SK-N-SH (cell line): ENCODE measurements around the gene TGM5. TPM values are rescaled to one million over a fixed set of nuclear protein-coding genes. Genes with fewer than 3 reads are reported as not detected.

Experiments
- CTCF ChIA-PET: fragments of 300-600, 350-600 bp; formaldehyde crosslinking; extraction: SDS; loops from one replicate; lab custom pipeline; 2021; lab: Yijun Ruan, JAX
- POLR2A ChIA-PET: fragments of 350-600 bp; sonication (Branson Sonifier 250); formaldehyde crosslinking; extraction: SDS; loops from one replicate; lab custom pipeline; 2020; ENCODE audit warnings: antibody characterized with exemption, inconsistent platforms; lab: Yijun Ruan, JAX
- DNase-seq: peaks from one replicate; pipeline ENCODE4 v3.0.0; 2012
- H2AFZ ChIP-seq: fragments of 200-600 bp; sonication (generic); 2 replicates; pipeline ENCODE4 v1.8.1; 2016; ENCODE audit warnings: antibody characterized with exemption, mild to moderate bottlenecking, low read depth
- H3F3A ChIP-seq: fragments of 200-600 bp; sonication (generic); replicated peaks from 2 replicates; pipeline ENCODE3; 2016; ENCODE audit warnings: antibody characterized with exemption, mild to moderate bottlenecking; ENCODE audit not compliant: insufficient read depth
- H3K27ac ChIP-seq, 2 experiments: fragments of 200-500 bp in 1 of 2; fragments of 200-600 bp in 1 of 2; sonication (Bioruptor generic) in 1 of 2; sonication (generic), shearing (Covaris generic) in 1 of 2; 2 replicates each; pipeline versions ENCODE4 v1.5.1 to v1.6.1; 2014 to 2016; ENCODE audit warnings: low read depth in 2 of 2, inconsistent platforms in 1 of 2, low read length in 1 of 2, mild to moderate bottlenecking in 1 of 2, mixed read lengths in 1 of 2
- H3K27me3 ChIP-seq: fragments of 200-600 bp; sonication (generic), shearing (Covaris generic); 2 replicates; pipeline ENCODE4 v1.6.1; 2016; ENCODE audit warnings: mixed run types; ENCODE audit not compliant: insufficient read depth
- H3K36me3 ChIP-seq, 2 experiments: fragments of 200-500 bp in 1 of 2; fragments of 200-600 bp in 1 of 2; sonication (Bioruptor generic) in 1 of 2; sonication (generic) in 1 of 2; replicated peaks in 1 of 2; 2 replicates each; pipeline versions ENCODE3 to v1.5.1; 2014 to 2016; ENCODE audit warnings: low read length in 1 of 2, mild to moderate bottlenecking in 1 of 2; ENCODE audit not compliant: insufficient read depth in 2 of 2, control insufficient read depth in 1 of 2
- H3K4me1 ChIP-seq, 2 experiments: fragments of 200-500 bp in 1 of 2; fragments of 200-600 bp in 1 of 2; sonication (Bioruptor generic) in 1 of 2; sonication (generic), shearing (Covaris generic) in 1 of 2; 2 replicates each; pipeline versions ENCODE4 v1.5.1 to v1.6.1; 2014 to 2016; ENCODE audit warnings: low read depth in 1 of 2, low read length in 1 of 2, mixed run types in 1 of 2; ENCODE audit not compliant: insufficient read depth in 2 of 2, control insufficient read depth in 1 of 2
- H3K4me2 ChIP-seq: fragments of 200-600 bp; sonication (generic), shearing (Covaris generic); 2 replicates; pipeline ENCODE4 v1.6.1; 2017; ENCODE audit warnings: mixed run types
- H3K4me3 ChIP-seq, 2 experiments: fragments of 200-500 bp in 1 of 2; fragments of 200-600 bp in 1 of 2; sonication (Bioruptor generic) in 1 of 2; sonication (generic), shearing (Covaris generic) in 1 of 2; 2 replicates each; pipeline versions ENCODE4 v1.5.1 to v1.8.1; 2014 to 2016; ENCODE audit warnings: low read depth in 2 of 2, inconsistent platforms in 1 of 2, low read length in 1 of 2, mild to moderate bottlenecking in 1 of 2, mixed read lengths in 1 of 2, moderate library complexity in 1 of 2
- H3K79me2 ChIP-seq: fragments of 200-600 bp; sonication (generic); 2 replicates; pipeline ENCODE4 v1.8.1; 2017; ENCODE audit warnings: mild to moderate bottlenecking; ENCODE audit not compliant: insufficient read depth
- H3K9ac ChIP-seq: fragments of 200-600 bp; sonication (generic); 2 replicates; pipeline ENCODE4 v1.6.1; 2017; ENCODE audit warnings: mixed run types
- H3K9me2 ChIP-seq: fragments of 200-600 bp; sonication (generic); 2 replicates; pipeline ENCODE4 v1.6.1; 2017; ENCODE audit warnings: mixed run types
- H3K9me3 ChIP-seq: fragments of 200-600 bp; sonication (generic); 2 replicates; pipeline ENCODE4 v1.6.1; 2017; ENCODE audit warnings: mixed run types, mild to moderate bottlenecking, moderate library complexity
- H4K20me1 ChIP-seq: fragments of 200-600 bp; sonication (generic); 2 replicates; pipeline ENCODE4 v1.6.1; 2017; ENCODE audit warnings: mild to moderate bottlenecking, mixed run types; ENCODE audit not compliant: insufficient read depth
- ELF1 ChIP-seq: IDR thresholded peaks from 2 replicates; pipeline ENCODE4 v1.4.0; 2012
- EP300 ChIP-seq, 2 experiments: IDR thresholded peaks; 2 replicates each; pipeline versions ENCODE4 v1.4.0 to v1.6.1; 2012; ENCODE audit warnings: borderline replicate concordance in 1 of 2, low read depth in 1 of 2, low read length in 1 of 2
- EZH2phosphoT487 ChIP-seq: fragments of 200-600 bp; sonication (generic); IDR thresholded peaks from 2 replicates; pipeline ENCODE4 v1.6.1; 2017; ENCODE audit warnings: low read depth, mixed run types, mild to moderate bottlenecking, antibody characterized with exemption, moderate library complexity, borderline replicate concordance
- FOXJ3 ChIP-seq: sonication (generic); formaldehyde crosslinking; IDR thresholded peaks from 2 replicates; pipeline ENCODE4 v1.5.1; 2020; ENCODE audit warnings: mild to moderate bottlenecking, missing genetic modification reagents
- FOXM1 ChIP-seq: IDR thresholded peaks from 2 replicates; pipeline ENCODE4 v1.4.0; 2012; ENCODE audit warnings: low read depth, mild to moderate bottlenecking
- IRF3 ChIP-seq: fragments of 150-350 bp; IDR thresholded peaks from 2 replicates; pipeline ENCODE4 v1.6.1; 2016; ENCODE audit warnings: mild to moderate bottlenecking, low read depth, low read length
- MEF2A ChIP-seq: IDR thresholded peaks from 2 replicates; pipeline ENCODE4 v1.4.0; 2012; ENCODE audit warnings: low read depth, borderline replicate concordance
- NFIC ChIP-seq: IDR thresholded peaks from 2 replicates; pipeline ENCODE4 v1.4.0; 2012; ENCODE audit warnings: borderline replicate concordance
- NRF1 ChIP-seq: IDR thresholded peaks from 2 replicates; pipeline ENCODE4 v1.6.1; 2012; ENCODE audit warnings: low read depth, mild to moderate bottlenecking, low read length
- RCOR1 ChIP-seq: fragments of 150-350 bp; IDR thresholded peaks from 2 replicates; pipeline ENCODE4 v1.6.1; 2017; ENCODE audit warnings: antibody characterized with exemption, low read length
- REST ChIP-seq: IDR thresholded peaks from 2 replicates; pipeline ENCODE4 v1.6.1; 2012; ENCODE audit warnings: mild to moderate bottlenecking, low read depth, low read length, moderate library complexity
- RFX5 ChIP-seq: IDR thresholded peaks from 2 replicates; pipeline ENCODE4 v1.6.1; 2012; ENCODE audit warnings: mild to moderate bottlenecking, improper control_type of control experiment, low read length
- SIN3A ChIP-seq: IDR thresholded peaks from 2 replicates; pipeline ENCODE4 v1.6.1; 2012; ENCODE audit warnings: low read depth, mild to moderate bottlenecking, low read length, moderate library complexity, borderline replicate concordance
- SMC3 ChIP-seq: IDR thresholded peaks from 2 replicates; pipeline ENCODE4 v1.6.1; 2012; ENCODE audit warnings: low read depth, low read length, improper control_type of control experiment
- TCF12 ChIP-seq: IDR thresholded peaks from 2 replicates; pipeline ENCODE4 v1.4.0; 2012
- TEAD4 ChIP-seq: IDR thresholded peaks from 2 replicates; pipeline ENCODE4 v1.4.0; 2012; ENCODE audit warnings: mild to moderate bottlenecking, borderline replicate concordance; ENCODE audit not compliant: insufficient read depth
- USF1 ChIP-seq: IDR thresholded peaks from 2 replicates; pipeline ENCODE4 v1.4.0; 2012; ENCODE audit warnings: low read depth, borderline replicate concordance
- USF2 ChIP-seq: fragments of 150-350 bp; IDR thresholded peaks from 2 replicates; pipeline ENCODE4 v1.6.1; 2017; ENCODE audit warnings: antibody characterized with exemption, low read length, low read depth, borderline replicate concordance
- ZBTB33 ChIP-seq: IDR thresholded peaks from 2 replicates; pipeline ENCODE4 v1.4.0; 2012; ENCODE audit warnings: low read depth, borderline replicate concordance
- polyA plus RNA-seq, 3 experiments: library from polyadenylated mRNA; depleted of rRNA; stranded (reverse); fragments of >200 nt; gene quantifications; 2 replicates each; pipeline ENCODE4 v1.2.3, GENCODE V29; 2012

The TGM5 gene
- polyA plus RNA-seq, 1 of the 3 experiments (the other 2 are of a cell fraction): not detected

- TF ChIP-seq FOXJ3 (CRISPR knock-in tag) (no peak), ZBTB33 (no peak), SMC3 (no peak), USF1 (no peak), REST (no peak), NFIC (no peak), SIN3A (no peak), NRF1 (no peak), RFX5 (no peak), IRF3 (no peak), TCF12 (no peak), USF2 (no peak), MEF2A (no peak), TEAD4 (no peak), ELF1 (no peak), RCOR1 (no peak), EP300 (IDR thresholded peaks at IDR 0.05; ENCODE audit: borderline replicate concordance in 1 of 2, low read depth in 1 of 2, low read length in 1 of 2) (no peak), EZH2phosphoT487 (no peak), FOXM1 (no peak)
- H3K36me3 ChIP-seq: no peaks in the 10 kb centered on the region
- no peaks in the 10 kb centered on the region for H3K9me3 ChIP-seq
- no peaks in the 10 kb centered on the region; the same call in 1 of the 2 replicates for H3K27me3 ChIP-seq
- no peaks in the 10 kb centered on the region for H3K4me1 ChIP-seq
- no peak overlapping the region for H2AFZ ChIP-seq
- no peak overlapping the region for H3K27ac ChIP-seq
- H3F3A ChIP-seq: no peaks in the 10 kb centered on the region
- no peak overlapping the region for H3K4me2 ChIP-seq
- POLR2A ChIA-PET: no interaction called here
- CTCF ChIA-PET: interaction anchor here (0.6 to 1.5 kb wide), 2 partner anchors 14 to 87 kb away, joined by 3 to 8 read pairs; no protein-coding TSS in a partner anchor
- H3K9ac ChIP-seq: no peak overlapping the region
- no peaks in the 10 kb centered on the region for H4K20me1 ChIP-seq
- H3K9me2 ChIP-seq: no peaks in the 10 kb centered on the region
- no peak for DNase-seq
- no peaks in the 10 kb centered on the region for H3K79me2 ChIP-seq
- H3K4me3 ChIP-seq: no peak overlapping the region
Measured at GRCh38 chr15:43299884-43300283, 33.2 kb upstream of the TGM5 start.
